Forelimb muscle (tissue), 1 donor: ENCODE measurements around the gene LRRC34. TPM values are rescaled to one million over a fixed set of nuclear protein-coding genes. Genes with fewer than 3 reads are reported as not detected.
A peak's percentile ranks its signal among the peaks of the same experiment; 100 is the strongest.

Experiments
- DNase-seq: peaks from one replicate; pipeline ENCODE4 v3.0.0-alpha.2; 2013; ENCODE audit warnings: low read depth
- polyA plus RNA-seq: library from polyadenylated mRNA; unstranded; fragments of 120-200 nt; gene quantifications from one replicate; pipeline ENCODE4 v1.2.1, GENCODE V29; 2013; ENCODE audit not compliant: insufficient read length

The LRRC34 gene
- polyA plus RNA-seq, 1 donor: 3.5 TPM

- no peak for DNase-seq
Measured at GRCh38 chr3:169813757-169814517, 1.2 kb upstream of the LRRC34 start.

- DNase-seq: no peak
Measured at GRCh38 chr3:169813278-169813677, 574 bp upstream of the LRRC34 start.

- peak; percentile 11 for DNase-seq
Measured at GRCh38 chr3:169811631-169812331, 923 bp downstream of the LRRC34 start.

GRCh38 chr3:169809230-169809795 is 3.4 kb downstream of the LRRC34 start:
- DNase-seq: no peak

- no peak for DNase-seq
Measured at GRCh38 chr3:169804681-169805080, 8.0 kb downstream of the LRRC34 start.

- no peak for DNase-seq
Measured at GRCh38 chr3:169792359-169792758, 20.3 kb downstream of the LRRC34 start.

GRCh38 chr3:169790687-169791429 is 21.8 kb downstream of the LRRC34 start:
- no peak for DNase-seq

GRCh38 chr3:169790219-169790618 is 22.5 kb downstream of the LRRC34 start:
- no peak for DNase-seq

- no peak for DNase-seq
Measured at GRCh38 chr3:169787791-169788190, 24.9 kb downstream of the LRRC34 start.

GRCh38 chr3:169787120-169787519 is 25.6 kb downstream of the LRRC34 start:
- no peak for DNase-seq

GRCh38 chr3:169781209-169781855 is 31.4 kb downstream of the LRRC34 start:
- no peak for DNase-seq

GRCh38 chr3:169780742-169781141 is 32.0 kb downstream of the LRRC34 start:
- no peak for DNase-seq

GRCh38 chr3:169777822-169778221 is 34.9 kb downstream of the LRRC34 start:
- DNase-seq: no peak

GRCh38 chr3:169774186-169774585 is 38.5 kb downstream of the LRRC34 start:
- DNase-seq: no peak

GRCh38 chr3:169772897-169773816 is 39.5 kb downstream of the LRRC34 start, which contains the start of gene MYNN:
TSS of gene MYNN (plus strand) at chr3:169773396. CDS start at chr3:169774296, 900 bp downstream.
- DNase-seq: peak; percentile 81

- peak; percentile 70 for DNase-seq
Measured at GRCh38 chr3:169772305-169772896, 40.3 kb downstream of the LRRC34 start.

GRCh38 chr3:169771497-169772304 is 41.0 kb downstream of the LRRC34 start:
- DNase-seq: peak; percentile 88

GRCh38 chr3:169769287-169770181 is 43.2 kb downstream of the LRRC34 start, which contains the start of gene ACTRT3:
TSS of gene ACTRT3 (minus strand) at chr3:169769561. CDS start at chr3:169769520, 41 bp downstream.
- DNase-seq: no peak
